T-helper 2 cell treated with Interferon-gamma antibody and Interleukin-4, amounts not matched to agents 5 μg/mL and 100 μg/mL, for 36 hours (primary cell): Measurements from ENCODE around the gene CFTR.

Experiments used
- DNase-seq: peaks from one replicate; pipeline ENCODE4 v3.0.0; 2021; ENCODE audit warnings: low spot score
- H3K27ac Mint-ChIP-seq: one replicate; pipeline ENCODE4 v1.8.0; 2021; ENCODE audit warnings: mild to moderate bottlenecking, mixed read lengths
- H3K27me3 Mint-ChIP-seq: one replicate; pipeline ENCODE4 v1.8.0; 2021; ENCODE audit warnings: low read depth, mixed read lengths
- H3K36me3 Mint-ChIP-seq: one replicate; pipeline ENCODE4 v1.8.0; 2021; ENCODE audit warnings: low read depth, mixed read lengths
- H3K4me1 Mint-ChIP-seq: one replicate; pipeline ENCODE4 v1.8.0; 2021; ENCODE audit warnings: low read depth, mixed read lengths
- H3K4me3 Mint-ChIP-seq: one replicate; pipeline ENCODE4 v1.8.0; 2022; ENCODE audit warnings: mild to moderate bottlenecking, moderate library complexity, mixed read lengths
- H3K9me3 Mint-ChIP-seq: one replicate; pipeline ENCODE4 v1.8.0; 2021; ENCODE audit warnings: mixed read lengths

Gene CFTR

DNA sequence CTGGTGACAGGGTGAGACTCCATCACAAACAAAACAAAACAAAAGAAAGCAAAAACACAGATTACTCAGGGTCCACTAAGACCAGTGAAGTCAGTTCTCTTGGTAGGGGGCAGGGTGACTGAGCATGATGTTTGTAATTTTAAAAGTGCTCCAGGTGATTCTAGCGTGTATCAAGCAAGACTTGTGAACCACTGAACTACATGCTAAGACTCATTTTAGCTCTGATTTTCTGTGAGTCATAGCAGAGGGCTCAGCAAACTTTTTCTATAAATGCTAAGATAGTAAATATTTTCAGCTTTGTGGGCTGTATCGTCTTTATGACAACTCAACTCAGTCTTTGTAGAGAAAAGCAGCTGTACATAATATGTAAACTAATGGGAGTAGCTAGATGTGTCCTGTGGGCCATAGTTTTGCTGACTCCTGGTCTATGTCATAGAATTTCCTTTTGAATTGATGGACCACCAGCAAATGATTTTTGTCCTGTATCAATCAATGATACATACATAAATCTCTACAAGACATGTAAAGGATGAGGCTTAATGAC, 141.3 kb downstream of the CFTR start:
- H3K27ac Mint-ChIP-seq = no peak overlapping the region
- no peak for DNase-seq
- H3K4me3 Mint-ChIP-seq = no peak overlapping the region

DNA sequence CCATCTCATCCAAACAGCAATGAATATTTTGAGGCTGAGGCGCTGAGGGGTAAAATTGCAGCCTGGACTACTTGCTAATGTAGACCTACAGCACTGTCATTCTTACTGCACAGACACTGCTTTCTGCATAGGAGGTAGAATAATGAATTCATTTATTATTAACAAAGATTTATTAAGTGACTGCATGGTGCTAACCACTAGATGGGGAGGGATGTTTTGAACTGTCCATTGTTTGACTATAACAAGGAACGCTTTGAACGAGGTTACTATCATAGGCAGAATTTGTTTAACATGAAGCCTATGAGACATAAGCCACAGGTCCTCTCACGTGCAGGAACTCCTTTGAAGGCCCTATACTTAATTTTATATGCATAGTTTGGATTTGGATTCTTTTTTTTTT, 143.8 kb downstream of the CFTR start:
- peaks cover 6% of the 10 kb centered on the region for H3K27me3 Mint-ChIP-seq
- no peaks in the 10 kb centered on the region for H3K4me1 Mint-ChIP-seq
- no peak for DNase-seq
- H3K9me3 Mint-ChIP-seq = no peaks in the 10 kb centered on the region
- no peak overlapping the region for H3K4me3 Mint-ChIP-seq
- no peaks in the 10 kb centered on the region for H3K36me3 Mint-ChIP-seq
- H3K27ac Mint-ChIP-seq = no peak overlapping the region

More for the DNA sequence above, 141.3 kb downstream of the CFTR start:
- Mint-ChIP-seq H3K4me1 (no peaks in the 10 kb centered on the region), H3K36me3 (no peaks in the 10 kb centered on the region), H3K27me3 (peaks cover 11% of the 10 kb centered on the region), H3K9me3 (no peaks in the 10 kb centered on the region)

DNA sequence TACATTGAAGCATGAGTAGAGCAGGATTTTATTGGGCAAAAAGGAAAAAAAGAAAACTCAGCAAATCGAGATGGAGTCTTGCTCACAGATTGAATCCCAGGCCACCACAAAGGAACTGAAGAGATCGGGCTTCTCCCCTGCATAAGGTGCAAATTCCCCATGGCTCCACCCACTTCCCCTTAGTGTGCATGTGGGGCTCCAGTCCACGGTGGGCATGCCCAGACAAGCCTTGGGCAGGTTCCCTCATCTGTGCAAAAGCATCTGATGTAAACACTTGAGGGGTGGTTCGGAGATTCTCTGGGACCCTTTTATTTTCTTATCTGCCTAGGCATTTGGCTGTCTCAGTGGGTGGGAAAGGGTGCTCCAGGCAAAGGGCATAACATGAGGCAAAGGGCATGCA, 150.7 kb downstream of the CFTR start:
- DNase-seq = no peak
- H3K27me3 Mint-ChIP-seq = peaks cover 6% of the 10 kb centered on the region
- H3K27ac Mint-ChIP-seq = no peak overlapping the region
- no peaks in the 10 kb centered on the region for H3K36me3 Mint-ChIP-seq
- H3K9me3 Mint-ChIP-seq = peaks cover 3% of the 10 kb centered on the region
- H3K4me3 Mint-ChIP-seq = no peak overlapping the region
- no peaks in the 10 kb centered on the region for H3K4me1 Mint-ChIP-seq

DNA sequence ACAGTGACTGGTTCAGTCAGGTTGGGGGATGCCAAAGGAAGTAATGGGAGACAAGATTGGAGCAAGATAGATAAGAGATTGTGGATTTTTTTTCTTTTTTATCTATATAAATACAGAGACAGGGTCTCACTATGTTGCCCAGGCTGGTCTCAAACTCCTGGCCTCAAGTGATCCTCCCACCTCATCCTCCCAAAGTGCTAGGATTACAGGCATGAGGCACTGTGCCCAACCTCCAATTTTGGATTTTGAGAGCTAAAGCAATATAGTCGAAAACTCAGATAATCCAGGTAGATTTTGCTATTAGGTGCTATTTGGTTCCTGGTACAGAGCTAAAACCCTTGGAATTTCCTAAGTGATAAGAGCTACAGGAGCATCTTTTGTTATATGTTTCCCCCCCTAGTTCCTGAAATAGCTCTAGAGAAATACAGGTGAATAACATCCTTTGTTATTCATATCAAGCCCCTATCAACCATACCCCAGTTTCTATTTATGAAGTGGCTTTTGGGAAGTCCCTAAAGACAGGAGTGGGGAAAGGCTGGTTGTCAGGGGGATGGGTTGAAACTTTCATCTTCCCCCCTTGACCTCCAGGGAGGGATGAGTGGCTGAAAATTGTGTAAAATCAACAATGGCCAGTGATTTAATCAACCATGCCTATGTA, 151.2 kb downstream of the CFTR start:
- Mint-ChIP-seq H3K36me3 (no peaks in the 10 kb centered on the region), H3K27me3 (peaks cover 6% of the 10 kb centered on the region), H3K9me3 (peaks cover 3% of the 10 kb centered on the region), H3K4me1 (no peaks in the 10 kb centered on the region), H3K4me3 (no peak overlapping the region), H3K27ac (no peak overlapping the region)
- no peak for DNase-seq

DNA sequence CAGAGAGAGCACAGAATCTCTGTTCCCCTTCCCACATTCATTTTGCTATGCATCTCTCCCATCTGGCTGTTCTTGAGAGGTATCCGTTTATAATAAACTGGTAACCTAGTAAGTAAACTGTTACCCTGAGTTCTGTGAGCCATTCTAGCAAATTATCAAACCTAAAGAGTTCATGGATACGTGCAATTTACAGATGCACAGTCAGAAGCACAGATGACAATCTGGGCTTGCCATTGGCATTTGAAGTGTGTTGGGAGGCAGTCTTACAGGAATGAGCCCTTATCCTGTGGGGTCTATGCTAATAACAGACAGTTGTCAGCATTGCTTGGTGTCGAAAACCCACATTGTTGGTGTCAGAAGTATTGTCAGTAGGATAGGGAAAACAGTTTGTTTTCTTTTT, 151.8 kb downstream of the CFTR start:
- H3K27ac Mint-ChIP-seq = no peak overlapping the region
- no peaks in the 10 kb centered on the region for H3K36me3 Mint-ChIP-seq
- peaks cover 3% of the 10 kb centered on the region for H3K9me3 Mint-ChIP-seq
- DNase-seq = no peak
- H3K4me1 Mint-ChIP-seq = no peaks in the 10 kb centered on the region
- peaks cover 6% of the 10 kb centered on the region for H3K27me3 Mint-ChIP-seq
- no peak overlapping the region for H3K4me3 Mint-ChIP-seq

DNA sequence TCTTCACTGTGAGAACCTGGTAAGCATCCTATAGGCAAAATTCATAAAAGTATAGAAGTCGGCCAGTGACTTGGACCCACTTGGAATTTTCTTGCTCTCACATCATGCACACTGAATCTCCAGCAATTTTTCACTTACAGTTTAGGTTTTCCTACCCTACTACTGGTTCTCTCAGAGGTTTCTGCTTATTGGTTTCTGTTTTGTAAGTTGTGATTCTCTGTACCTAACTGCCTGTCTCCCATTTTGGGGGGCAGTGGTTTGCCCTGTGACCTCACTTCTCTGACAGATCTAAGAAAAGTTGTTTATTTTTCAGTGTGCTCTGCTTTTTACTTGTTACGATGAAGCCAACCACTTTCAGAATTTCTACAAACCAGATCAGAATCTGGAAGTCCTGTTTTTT, 158.1 kb downstream of the CFTR start:
- Mint-ChIP-seq H3K36me3 (no peaks in the 10 kb centered on the region), H3K4me3 (no peak overlapping the region), H3K9me3 (no peaks in the 10 kb centered on the region), H3K4me1 (no peaks in the 10 kb centered on the region), H3K27me3 (peaks cover 8% of the 10 kb centered on the region), H3K27ac (no peak overlapping the region)
- DNase-seq = no peak

DNA sequence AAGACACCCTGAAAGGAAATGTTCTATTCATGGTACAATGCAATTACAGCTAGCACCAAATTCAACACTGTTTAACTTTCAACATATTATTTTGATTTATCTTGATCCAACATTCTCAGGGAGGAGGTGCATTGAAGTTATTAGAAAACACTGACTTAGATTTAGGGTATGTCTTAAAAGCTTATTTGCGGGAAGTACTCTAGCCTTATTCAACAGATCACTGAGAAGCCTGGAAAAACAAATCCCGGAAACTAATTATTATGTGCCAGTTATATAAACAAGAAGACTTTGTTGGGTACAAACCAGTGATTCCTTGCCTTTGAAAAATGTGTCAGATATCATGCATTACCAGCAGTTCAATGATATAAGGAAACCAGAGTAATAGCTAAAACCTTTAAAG, 160.1 kb downstream of the CFTR start:
- no peak overlapping the region for H3K27ac Mint-ChIP-seq
- H3K4me1 Mint-ChIP-seq = no peaks in the 10 kb centered on the region
- no peak overlapping the region for H3K4me3 Mint-ChIP-seq
- no peaks in the 10 kb centered on the region for H3K9me3 Mint-ChIP-seq
- no peak for DNase-seq
- no peaks in the 10 kb centered on the region for H3K36me3 Mint-ChIP-seq
- H3K27me3 Mint-ChIP-seq = peaks cover 2% of the 10 kb centered on the region

DNA sequence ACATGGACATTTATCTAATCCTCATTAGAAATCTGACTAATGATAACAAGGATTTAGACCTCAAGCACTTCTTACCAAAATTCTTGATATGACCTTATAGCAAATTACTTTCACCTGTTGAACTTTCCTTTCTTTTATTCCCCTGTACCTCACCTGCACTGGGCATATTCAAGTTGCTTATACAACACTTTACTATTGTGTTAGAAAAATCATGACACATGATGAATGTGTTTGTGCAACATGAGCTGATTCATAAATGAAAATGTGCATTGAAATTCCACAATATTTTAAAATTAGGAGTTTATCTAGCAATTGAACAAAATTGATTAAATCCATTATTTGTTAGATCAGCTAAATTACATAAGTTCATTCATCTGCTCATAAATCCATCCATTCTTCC, 160.6 kb downstream of the CFTR start:
- no peak for DNase-seq
- Mint-ChIP-seq H3K27me3 (peaks cover 2% of the 10 kb centered on the region), H3K36me3 (no peaks in the 10 kb centered on the region), H3K4me3 (no peak overlapping the region), H3K4me1 (no peaks in the 10 kb centered on the region), H3K27ac (no peak overlapping the region), H3K9me3 (no peaks in the 10 kb centered on the region)

DNA sequence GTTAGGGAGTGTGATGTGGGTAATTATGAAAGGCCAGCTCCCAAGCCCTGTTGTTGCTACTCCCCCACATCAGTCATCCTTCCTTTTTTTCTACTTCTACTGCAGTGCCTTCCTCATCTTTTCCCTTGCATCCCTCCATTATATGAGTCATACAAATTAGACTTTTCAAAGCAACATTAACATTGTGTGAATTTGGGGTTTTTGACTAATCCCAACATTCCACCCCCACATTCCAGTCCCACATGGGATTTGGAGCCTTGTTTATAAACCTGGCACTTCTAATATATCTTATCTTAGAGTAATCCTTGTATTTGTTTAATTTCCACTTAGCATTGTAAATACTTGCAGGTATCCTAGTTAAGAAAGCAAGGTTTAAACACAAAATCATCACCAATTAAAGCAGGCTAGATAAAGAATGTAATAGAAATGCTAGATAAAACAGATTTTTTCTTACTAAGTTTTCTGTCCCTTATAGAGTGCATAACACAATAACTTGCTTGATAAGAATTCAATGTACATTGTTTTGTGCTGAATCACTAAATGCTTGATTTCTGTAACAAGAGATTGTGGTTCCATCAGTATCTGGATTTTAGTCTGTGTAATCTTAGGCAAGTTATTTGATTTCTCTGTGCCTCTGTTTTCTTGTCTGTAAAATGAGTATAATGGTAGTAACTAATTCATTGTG, 165.8 kb downstream of the CFTR start:
- DNase-seq = no peak

DNA sequence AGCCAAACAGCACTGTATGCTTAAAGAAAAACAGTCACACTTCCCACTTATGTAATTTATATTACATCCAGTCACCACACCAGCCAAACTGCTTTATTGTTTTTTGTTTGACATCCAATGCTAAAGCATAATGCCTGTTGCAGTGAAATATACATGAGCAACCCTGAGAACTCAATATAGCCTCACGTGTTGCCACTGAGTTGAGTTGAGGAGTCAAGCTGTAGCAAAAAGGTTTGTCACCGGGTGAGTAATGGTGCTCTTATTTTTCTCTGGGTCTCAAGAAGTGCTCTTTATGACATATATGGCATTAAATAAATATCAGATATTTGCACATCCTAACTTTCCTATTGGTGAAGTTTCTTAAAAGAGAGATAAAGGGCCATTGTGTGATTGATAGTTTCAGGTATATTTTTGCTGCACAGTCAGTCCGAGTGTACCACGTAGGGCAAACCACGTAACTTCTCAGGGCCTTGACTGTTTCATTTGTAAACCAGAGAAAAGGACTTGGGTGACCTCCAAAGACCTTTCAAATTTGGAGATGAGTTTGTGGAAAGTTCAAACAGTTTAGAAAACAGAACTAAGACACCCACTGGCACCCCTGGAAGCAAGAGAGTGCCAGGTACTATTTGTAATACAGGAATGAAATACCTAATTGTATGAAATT, 168.5 kb downstream of the CFTR start:
- Mint-ChIP-seq H3K36me3 (no peaks in the 10 kb centered on the region), H3K27ac (no peak overlapping the region), H3K9me3 (no peaks in the 10 kb centered on the region), H3K27me3 (no peaks in the 10 kb centered on the region), H3K4me1 (no peaks in the 10 kb centered on the region), H3K4me3 (no peak overlapping the region)
- no peak for DNase-seq

More for the DNA sequence above, 165.8 kb downstream of the CFTR start:
- Mint-ChIP-seq H3K27ac (no peak overlapping the region), H3K9me3 (no peaks in the 10 kb centered on the region), H3K27me3 (no peaks in the 10 kb centered on the region), H3K4me3 (no peak overlapping the region), H3K4me1 (no peaks in the 10 kb centered on the region), H3K36me3 (no peaks in the 10 kb centered on the region)

DNA sequence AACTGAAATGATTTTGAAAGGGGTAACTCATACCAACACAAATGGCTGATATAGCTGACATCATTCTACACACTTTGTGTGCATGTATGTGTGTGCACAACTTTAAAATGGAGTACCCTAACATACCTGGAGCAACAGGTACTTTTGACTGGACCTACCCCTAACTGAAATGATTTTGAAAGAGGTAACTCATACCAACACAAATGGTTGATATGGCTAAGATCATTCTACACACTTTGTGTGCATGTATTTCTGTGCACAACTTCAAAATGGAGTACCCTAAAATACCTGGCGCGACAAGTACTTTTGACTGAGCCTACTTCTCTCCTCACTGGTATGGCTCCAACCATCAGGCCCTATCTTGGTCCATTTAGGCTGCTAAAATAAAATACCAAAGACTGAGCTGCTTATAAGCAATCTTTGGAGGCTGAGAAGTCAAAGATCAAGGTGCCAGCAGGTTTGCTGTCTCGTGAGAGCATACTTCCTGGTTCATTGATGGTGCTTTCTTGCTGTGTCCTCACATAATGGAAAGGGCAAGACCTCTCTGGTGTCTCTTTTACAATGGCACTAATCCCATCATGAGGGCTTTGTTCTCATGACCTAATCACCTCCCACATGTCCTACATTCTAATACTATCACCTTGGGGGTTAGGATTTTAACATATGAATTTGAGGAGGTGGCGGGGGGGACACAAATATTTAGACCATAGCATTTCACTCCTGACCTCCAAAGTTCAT, 173.3 kb downstream of the CFTR start:
- Mint-ChIP-seq H3K36me3 (no peaks in the 10 kb centered on the region), H3K4me1 (no peaks in the 10 kb centered on the region), H3K4me3 (no peak overlapping the region), H3K27me3 (no peaks in the 10 kb centered on the region), H3K27ac (no peak overlapping the region), H3K9me3 (no peaks in the 10 kb centered on the region)
- DNase-seq = no peak

DNA sequence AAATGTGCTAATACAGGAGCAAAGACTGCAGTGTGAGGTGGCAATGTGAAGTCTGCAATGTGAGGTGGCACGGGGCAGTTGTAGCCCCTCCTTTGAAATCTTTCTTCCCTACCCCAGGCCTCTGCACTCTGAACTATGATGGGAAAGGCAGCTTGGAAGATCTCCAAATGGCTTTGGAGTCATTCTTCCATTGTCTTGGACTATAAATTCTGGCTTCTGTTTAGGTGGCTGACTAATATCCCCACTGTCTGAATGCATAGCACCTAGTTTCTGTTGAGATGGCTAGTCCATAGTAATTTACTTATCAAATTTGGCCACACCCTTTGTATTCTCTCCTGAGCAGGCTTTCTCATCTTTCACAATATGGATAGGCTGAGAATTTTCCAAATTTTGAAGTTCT, 175.0 kb downstream of the CFTR start:
- Mint-ChIP-seq H3K4me1 (no peaks in the 10 kb centered on the region), H3K27ac (no peak overlapping the region), H3K36me3 (no peaks in the 10 kb centered on the region), H3K9me3 (no peaks in the 10 kb centered on the region), H3K4me3 (no peak overlapping the region), H3K27me3 (no peaks in the 10 kb centered on the region)
- DNase-seq = no peak

DNA sequence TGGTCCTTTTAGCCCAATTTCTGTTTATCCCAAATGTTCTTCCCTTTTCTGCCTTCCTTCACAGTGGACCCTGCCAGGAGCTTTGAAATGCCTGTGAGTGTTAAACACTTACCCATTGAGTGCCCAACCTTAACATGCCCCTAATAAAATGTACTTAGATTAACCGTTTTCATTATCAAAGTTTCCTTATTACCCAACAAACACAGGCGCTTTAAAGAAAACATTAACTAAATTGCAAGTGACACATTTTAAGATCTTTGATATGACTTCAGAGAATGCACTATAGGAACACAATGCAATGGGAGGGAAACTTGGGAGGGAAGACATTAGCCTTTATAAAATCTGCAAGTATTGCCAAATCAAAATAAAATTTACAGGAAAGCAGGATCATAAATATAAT, 177.0 kb downstream of the CFTR start:
- Mint-ChIP-seq H3K36me3 (no peaks in the 10 kb centered on the region), H3K27ac (no peak overlapping the region), H3K4me3 (no peak overlapping the region), H3K4me1 (no peaks in the 10 kb centered on the region), H3K9me3 (no peaks in the 10 kb centered on the region), H3K27me3 (no peaks in the 10 kb centered on the region)
- no peak for DNase-seq

DNA sequence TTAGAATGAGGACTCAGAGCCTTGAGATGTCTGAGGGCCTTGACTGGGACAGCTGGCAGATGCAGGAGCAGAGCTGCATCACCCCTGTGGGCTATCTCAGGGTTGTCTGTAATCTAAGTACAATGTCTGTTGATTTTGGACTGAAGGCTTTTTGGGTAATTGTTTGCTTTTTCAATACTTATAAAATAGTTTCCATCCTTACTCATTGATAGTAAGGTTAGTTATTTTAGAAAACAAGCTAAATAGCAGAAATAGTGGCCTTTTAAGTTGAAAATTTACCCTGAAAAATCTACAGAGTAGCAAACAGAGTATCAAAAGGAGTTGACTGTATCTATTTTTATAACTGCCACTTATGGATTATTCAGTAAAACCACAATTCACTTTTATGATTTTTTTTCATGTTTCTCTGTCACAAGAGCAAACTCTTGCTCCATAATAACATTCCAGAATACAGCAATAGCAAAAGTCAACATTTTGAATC, 179.7 kb downstream of the CFTR start:
- H3K9me3 Mint-ChIP-seq = no peaks in the 10 kb centered on the region
- H3K27me3 Mint-ChIP-seq = no peaks in the 10 kb centered on the region
- no peaks in the 10 kb centered on the region for H3K36me3 Mint-ChIP-seq
- H3K27ac Mint-ChIP-seq = no peak overlapping the region
- no peak for DNase-seq
- H3K4me1 Mint-ChIP-seq = no peaks in the 10 kb centered on the region
- H3K4me3 Mint-ChIP-seq = no peak overlapping the region
